Body of pancreas (tissue), 4 donors: Measurements from ENCODE around the gene PDZD2. TPM values are rescaled to one million over a fixed set of nuclear protein-coding genes. Genes with fewer than 3 reads are reported as not detected.

ENCODE experiments used
- ATAC-seq: fragments of 150-250 bp; one replicate; pipeline ENCODE4 v1.9.1; 2016
- DNase-seq, 4 donors: peaks; one replicate each; pipeline ENCODE4 v3.0.0-alpha.2; 2019
- H3K27ac ChIP-seq, 4 donors: fragments of 200-600 bp; sonication (generic); 1 replicate in 3 of 4; 2 replicates in 1 of 4; pipeline versions ENCODE4 v1.5.1 to v1.6.1; 2016 to 2019; ENCODE audit warnings: mild to moderate bottlenecking in 1 of 4, mixed read lengths in 1 of 4, moderate library complexity in 1 of 4
- H3K27me3 ChIP-seq, 2 donors: fragments of 200-600 bp; sonication (generic); one replicate each; pipeline ENCODE4 v1.6.0; 2016; ENCODE audit warnings: mild to moderate bottlenecking in 1 of 2
- H3K36me3 ChIP-seq, 2 donors: fragments of 200-600 bp; sonication (generic); replicated peaks in 1 of 2; 2 replicates each; pipeline ENCODE4 v1.5.1; 2016; ENCODE audit warnings: low read depth in 2 of 2; ENCODE audit not compliant: insufficient read depth in 1 of 2
- H3K4me1 ChIP-seq: fragments of 200-600 bp; sonication (generic); one replicate; pipeline ENCODE4 v1.6.0; 2016
- H3K4me3 ChIP-seq, 2 donors: fragments of 200-600 bp; sonication (generic); 1 replicate in 1 of 2; 2 replicates in 1 of 2; pipeline ENCODE4 v1.5.1; 2016 to 2019
- H3K9me3 ChIP-seq, 3 donors: fragments of 200-600 bp; sonication (generic); 1 replicate in 2 of 3; 2 replicates in 1 of 3; pipeline ENCODE4 v1.5.1; 2016
- POLR2A ChIP-seq, 3 donors: fragments of 450-650 bp; IDR thresholded peaks; one replicate each; pipeline ENCODE4 v1.6.1; 2016; ENCODE audit warnings: antibody characterized with exemption in 3 of 3, mild to moderate bottlenecking in 2 of 3
- WGBS, 2 donors: methylation state at CpG; one replicate each; pipeline ENCODE4 v1.1.5; 2017; 5-methylcytosine and 5-hydroxymethylcytosine counted together
- intact Hi-C: fragments of 100-400 bp; cut with DNase I; formaldehyde crosslinking; loops from one replicate; pipeline ENCODE4 v1.15.1; 2023
- total RNA-seq, 2 donors: library from RNA; depleted of rRNA; stranded (reverse); fragments of >200 nt; gene quantifications; one replicate each; pipeline ENCODE4 v1.1.0, GENCODE V29; 2016
- TF ChIP-seq, protein P1 (sequence below), 7 experiments: fragments of 450-650 bp in 4 of 7; fragments of 200-600 bp in 3 of 7; sonication (generic) in 3 of 7; IDR thresholded peaks; one replicate each; pipeline ENCODE4 v1.5.1; 2016 to 2019; ENCODE audit warnings: antibody characterized with exemption in 7 of 7

The PDZD2 gene
- total RNA-seq, 2 donors from 2014 or later = 3.9 to 12.9 TPM

- ATAC-seq = no peak
- no peak overlapping the region for H3K4me3 ChIP-seq
- no peak for DNase-seq
- H3K36me3 ChIP-seq = no peaks in the 10 kb centered on the region
- H3K27me3 ChIP-seq = no peaks in the 10 kb centered on the region
- intact Hi-C loops = no loop called here
- H3K27ac ChIP-seq = no peak overlapping the region
- no peaks in the 10 kb centered on the region for H3K4me1 ChIP-seq
- 66 to 71% methylated on average over 15 of the region's 15 CpGs for WGBS, 2 donors
- H3K9me3 ChIP-seq = no peaks in the 10 kb centered on the region
- TF ChIP-seq POLR2A (IDR thresholded peaks at IDR 0.05) = no peak
- TF ChIP-seq, protein P1, sequence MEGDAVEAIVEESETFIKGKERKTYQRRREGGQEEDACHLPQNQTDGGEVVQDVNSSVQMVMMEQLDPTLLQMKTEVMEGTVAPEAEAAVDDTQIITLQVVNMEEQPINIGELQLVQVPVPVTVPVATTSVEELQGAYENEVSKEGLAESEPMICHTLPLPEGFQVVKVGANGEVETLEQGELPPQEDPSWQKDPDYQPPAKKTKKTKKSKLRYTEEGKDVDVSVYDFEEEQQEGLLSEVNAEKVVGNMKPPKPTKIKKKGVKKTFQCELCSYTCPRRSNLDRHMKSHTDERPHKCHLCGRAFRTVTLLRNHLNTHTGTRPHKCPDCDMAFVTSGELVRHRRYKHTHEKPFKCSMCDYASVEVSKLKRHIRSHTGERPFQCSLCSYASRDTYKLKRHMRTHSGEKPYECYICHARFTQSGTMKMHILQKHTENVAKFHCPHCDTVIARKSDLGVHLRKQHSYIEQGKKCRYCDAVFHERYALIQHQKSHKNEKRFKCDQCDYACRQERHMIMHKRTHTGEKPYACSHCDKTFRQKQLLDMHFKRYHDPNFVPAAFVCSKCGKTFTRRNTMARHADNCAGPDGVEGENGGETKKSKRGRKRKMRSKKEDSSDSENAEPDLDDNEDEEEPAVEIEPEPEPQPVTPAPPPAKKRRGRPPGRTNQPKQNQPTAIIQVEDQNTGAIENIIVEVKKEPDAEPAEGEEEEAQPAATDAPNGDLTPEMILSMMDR (IDR thresholded peaks at IDR 0.05) = no peak
Observed at GRCh38 chr5:32055891-32056866, 417.2 kb downstream of the PDZD2 start.

- intact Hi-C loops = no loop called here
- TF ChIP-seq, protein P1 (IDR thresholded peaks at IDR 0.05) = peak in 1 of 7 experiments; percentile 13
- no peak for TF ChIP-seq POLR2A (IDR thresholded peaks at IDR 0.05)
- Histone ChIP-seq H3K36me3 (no peaks in the 10 kb centered on the region), H3K4me3 (no peak overlapping the region), H3K27me3 (no peaks in the 10 kb centered on the region), H3K27ac (no peak overlapping the region), H3K4me1 (no peaks in the 10 kb centered on the region), H3K9me3 (no peaks in the 10 kb centered on the region)
- 79 to 82% methylated on average over 12 of the region's 12 CpGs for WGBS, 2 donors
- ATAC-seq = no peak
- no peak for DNase-seq
Observed at GRCh38 chr5:32057187-32058096, 418.5 kb downstream of the PDZD2 start.

DNA sequence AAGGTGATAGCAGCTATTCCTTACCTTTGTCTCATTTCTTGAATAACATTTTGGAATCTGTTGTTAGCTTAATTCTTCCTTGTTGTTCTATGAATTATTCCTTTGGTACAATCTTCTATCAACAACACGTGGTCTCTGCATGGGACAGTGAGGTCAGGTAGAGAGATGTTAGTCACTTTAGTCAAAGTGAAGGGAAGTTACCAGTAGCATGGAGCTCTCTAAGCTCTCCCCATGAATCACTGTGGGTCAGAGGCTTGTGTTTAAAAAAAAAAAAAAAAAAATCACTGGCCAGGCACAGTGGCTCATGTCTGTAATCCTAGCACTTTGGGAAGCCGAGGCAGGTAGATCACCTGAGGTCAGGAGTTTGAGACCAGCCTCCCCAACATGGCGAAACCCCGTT is 419.2 kb downstream of the PDZD2 start:
- Histone ChIP-seq H3K4me3 (no peak overlapping the region), H3K27ac (no peak overlapping the region), H3K9me3 (no peaks in the 10 kb centered on the region), H3K4me1 (no peaks in the 10 kb centered on the region), H3K36me3 (no peaks in the 10 kb centered on the region), H3K27me3 (no peaks in the 10 kb centered on the region)
- TF ChIP-seq POLR2A (IDR thresholded peaks at IDR 0.05) = no peak
- TF ChIP-seq, protein P1 (IDR thresholded peaks at IDR 0.05) = no peak
- no peak for DNase-seq
- no peak for ATAC-seq
- WGBS, 2 donors = 69 to 84% methylated on average over 4 of the region's 4 CpGs
- intact Hi-C loops = no loop called here

DNA sequence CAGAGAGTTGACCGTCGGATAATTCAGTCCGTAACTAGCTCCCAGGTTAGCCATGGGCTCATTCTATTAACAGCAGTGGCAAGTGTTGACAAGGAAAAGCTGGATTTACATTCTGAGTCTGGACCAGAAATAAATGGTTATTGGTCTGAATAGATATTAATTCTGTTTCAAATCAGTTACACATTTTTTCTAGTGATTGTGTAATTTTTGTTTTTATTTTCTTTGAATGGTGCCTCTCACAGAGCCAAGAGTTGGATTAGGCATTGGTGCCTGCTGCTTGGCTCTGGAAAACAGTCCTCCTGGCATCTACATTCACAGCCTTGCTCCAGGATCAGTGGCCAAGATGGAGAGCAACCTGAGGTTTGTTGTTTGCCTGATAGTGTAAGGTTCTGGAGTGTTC is 420.1 kb downstream of the PDZD2 start:
- no peak for TF ChIP-seq POLR2A (IDR thresholded peaks at IDR 0.05)
- TF ChIP-seq, protein P1 (IDR thresholded peaks at IDR 0.05) = no peak
- DNase-seq (no peak), ATAC-seq (no peak)
- intact Hi-C loops = no loop called here
- Histone ChIP-seq H3K4me3 (no peak overlapping the region), H3K27ac (no peak overlapping the region), H3K4me1 (no peaks in the 10 kb centered on the region), H3K36me3 (no peaks in the 10 kb centered on the region), H3K9me3 (no peaks in the 10 kb centered on the region), H3K27me3 (no peaks in the 10 kb centered on the region)
- 86 to 93% methylated on average over 3 of the region's 3 CpGs for WGBS, 2 donors
